A673 (cell line): ENCODE data around the gene IRX4. TPM values are rescaled to one million over a fixed set of nuclear protein-coding genes. Genes with fewer than 3 reads are reported as not detected.

Experiments used
- BruUV-seq: library from RNA; stranded (reverse); fragments of 400-500 nt; replicated peaks from 2 replicates; lab custom pipeline; 2021; lab: Mats Ljungman, UMichigan
- CTCF ChIA-PET: fragments of 300-600 bp; sonication (Branson Sonifier 250); formaldehyde crosslinking; loops from one replicate; lab custom pipeline; 2022; ENCODE audit warnings: antibody characterized with exemption; lab: Charles Lee
- POLR2A ChIA-PET: fragments of 300-600 bp; sonication (Branson Sonifier 250); formaldehyde crosslinking; loops from one replicate; lab custom pipeline; 2022; ENCODE audit warnings: antibody characterized with exemption; ENCODE audit not compliant: low non-redundant PET; lab: Charles Lee
- DNase-seq: peaks from one replicate; pipeline ENCODE4 v3.0.0-alpha.2; 2015; ENCODE audit warnings: low spot score
- H3K27ac ChIP-seq: fragments of 200-600 bp; sonication (generic); 2 replicates; pipeline ENCODE4 v1.5.1; 2016; ENCODE audit warnings: mixed run types, low read depth, mild to moderate bottlenecking, mixed read lengths, antibody characterized with exemption, low read length; ENCODE audit not compliant: poor library complexity, severe bottlenecking
- H3K27me3 ChIP-seq: fragments of 200-600 bp; sonication (generic); replicated peaks from 2 replicates; pipeline ENCODE4 v1.6.1; 2017; ENCODE audit warnings: mixed run types, low read depth, mild to moderate bottlenecking, mixed read lengths, antibody characterized with exemption, low read length; ENCODE audit not compliant: insufficient read depth, poor library complexity
- H3K36me3 ChIP-seq: fragments of 200-600 bp; sonication (generic); 2 replicates; pipeline ENCODE4 v1.6.1; 2016; ENCODE audit warnings: mixed run types, mild to moderate bottlenecking, mixed read lengths, antibody characterized with exemption, low read length; ENCODE audit not compliant: insufficient read depth, poor library complexity, severe bottlenecking
- H3K4me1 ChIP-seq: fragments of 200-600 bp; sonication (generic); 2 replicates; pipeline ENCODE4 v1.6.1; 2017; ENCODE audit warnings: mixed run types, mild to moderate bottlenecking, mixed read lengths, antibody characterized with exemption, low read length; ENCODE audit not compliant: insufficient read depth, poor library complexity, severe bottlenecking
- H3K4me3 ChIP-seq: fragments of 200-600 bp; sonication (generic); 2 replicates; pipeline ENCODE4 v1.5.1; 2016; ENCODE audit warnings: low read depth, mixed run types, mild to moderate bottlenecking, mixed read lengths, low read length; ENCODE audit not compliant: poor library complexity, severe bottlenecking
- H3K9me3 ChIP-seq: fragments of 200-600 bp; sonication (generic); 2 replicates; pipeline ENCODE4 v1.6.1; 2016; ENCODE audit warnings: mixed run types, low read depth, mild to moderate bottlenecking, mixed read lengths, antibody characterized with exemption, low read length; ENCODE audit not compliant: poor library complexity, severe bottlenecking
- CTCF ChIP-seq: fragments of 300-800, 200-600 bp; sonication (generic); conservative IDR thresholded peaks from 2 replicates; pipeline ENCODE4 v1.5.1; 2017; ENCODE audit warnings: low read depth, mild to moderate bottlenecking, antibody characterized with exemption, low read length, moderate library complexity, mixed read lengths
- EZH2 ChIP-seq: fragments of 200-600 bp; sonication (generic); IDR thresholded peaks from 2 replicates; pipeline ENCODE4 v1.6.1; 2017; ENCODE audit warnings: borderline replicate concordance, low read depth, mild to moderate bottlenecking, mixed read lengths, antibody characterized with exemption, low read length; ENCODE audit not compliant: poor library complexity, severe bottlenecking
- intact Hi-C: fragments of 100-400 bp; cut with micrococcal nuclease; formaldehyde crosslinking; loops from one replicate; pipeline ENCODE4 v1.10.0; 2022; ENCODE audit not compliant: unreplicated experiment
- total RNA-seq: library from RNA; stranded (reverse); gene quantifications from 2 replicates; pipeline ENCODE4 v1.2.3, GENCODE V29; 2021

Gene IRX4
- total RNA-seq, 1 experiment from 2014 or later: not detected

DNA sequence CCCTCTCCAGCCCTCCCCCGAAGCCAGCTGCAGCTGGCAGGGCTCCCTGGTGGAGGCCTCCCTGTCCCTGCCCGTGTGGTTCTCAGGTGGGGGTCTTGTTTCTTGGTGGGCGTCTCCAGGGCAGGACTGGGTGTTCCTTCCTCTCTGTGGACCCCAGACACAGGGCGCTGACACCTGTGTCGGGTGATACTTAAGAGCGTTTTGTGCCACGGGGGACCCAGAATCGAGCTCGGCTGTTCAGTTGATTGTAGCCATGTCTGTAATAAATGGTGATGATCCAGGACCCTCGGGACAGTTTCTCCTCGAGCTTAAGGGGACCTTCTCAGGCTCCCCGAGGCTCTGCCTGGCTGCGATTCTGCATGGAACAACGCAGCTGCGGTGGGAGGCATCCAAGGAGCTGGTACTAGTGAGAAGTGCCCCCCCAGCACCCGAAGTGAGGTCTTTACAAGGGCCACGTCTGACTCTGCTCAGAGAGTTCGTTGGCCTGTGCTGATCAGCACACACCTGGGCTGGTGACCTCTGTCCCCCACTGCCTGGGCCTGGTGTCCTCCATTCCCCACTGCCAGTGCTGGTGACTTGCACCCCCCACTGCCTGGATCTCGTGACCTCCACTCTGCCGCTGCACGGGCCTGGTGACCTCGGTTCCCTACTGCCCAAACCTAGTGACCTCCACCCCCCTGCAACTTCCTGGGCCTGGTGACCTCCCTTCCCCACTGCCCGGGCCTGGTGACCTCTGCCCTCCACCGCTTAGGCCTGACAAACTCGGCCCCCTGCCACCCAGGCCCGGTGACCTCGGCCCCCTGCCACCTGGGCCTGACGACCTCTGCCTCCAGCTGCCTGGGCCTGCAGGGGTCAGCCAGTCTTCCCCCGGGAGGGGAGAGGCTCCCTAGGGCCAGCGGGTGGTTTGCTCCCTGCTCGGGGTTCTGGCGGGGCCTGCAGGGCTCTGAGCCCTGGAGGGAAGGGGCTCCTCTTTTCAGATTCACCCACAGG lies 45.5 kb downstream of the IRX4 start:
- intact Hi-C loops: no loop called here
- no peaks in the 10 kb centered on the region for H3K4me1 ChIP-seq
- DNase-seq: no peak
- peaks cover 5% of the 10 kb centered on the region for H3K27me3 ChIP-seq
- TF ChIP-seq EZH2: no peak
- no peak for TF ChIP-seq CTCF
- CTCF ChIA-PET: no interaction called here
- no peak overlapping the region for H3K4me3 ChIP-seq
- H3K36me3 ChIP-seq: no peaks in the 10 kb centered on the region
- H3K27ac ChIP-seq: no peak overlapping the region
- no TSS peak for BruUV-seq
- POLR2A ChIA-PET: no interaction called here
- H3K9me3 ChIP-seq: no peaks in the 10 kb centered on the region

GRCh38 chr5:1836176-1836890 lies 46.4 kb downstream of the IRX4 start:
- Histone ChIP-seq H3K27ac (no peak overlapping the region), H3K9me3 (no peaks in the 10 kb centered on the region), H3K27me3 (peaks cover 5% of the 10 kb centered on the region), H3K4me1 (no peaks in the 10 kb centered on the region), H3K4me3 (no peak overlapping the region), H3K36me3 (no peaks in the 10 kb centered on the region)
- intact Hi-C loops: no loop called here
- no TSS peak for BruUV-seq
- ChIA-PET CTCF (no interaction called here), POLR2A (interaction anchor here (0.6 kb wide), 1 partner anchor 426 kb away, joined by 3 read pairs; no protein-coding TSS in a partner anchor)
- DNase-seq: no peak
- no peak for TF ChIP-seq EZH2
- no peak for TF ChIP-seq CTCF

DNA sequence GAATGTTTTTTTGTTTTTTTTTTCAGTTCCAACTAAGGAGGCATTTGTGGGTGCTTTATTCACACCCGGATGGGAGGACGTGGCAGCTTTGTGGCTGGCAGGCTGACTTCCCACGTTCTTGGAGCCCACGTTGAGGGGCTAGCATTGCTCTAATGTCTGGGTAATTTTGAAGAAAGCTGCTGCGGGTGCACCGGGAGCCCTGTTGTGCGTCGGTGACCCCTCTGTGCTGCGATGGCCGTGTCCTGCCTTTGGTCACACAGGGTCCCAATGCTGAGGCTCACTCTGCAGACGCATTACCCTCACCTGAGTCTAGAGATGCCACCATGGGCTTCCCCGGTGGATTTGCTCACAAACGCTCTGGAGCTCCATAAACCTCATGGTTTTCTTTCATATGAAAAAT lies 47.3 kb downstream of the IRX4 start:
- CTCF ChIA-PET: no interaction called here
- intact Hi-C loops: no loop called here

More for the DNA sequence above, 47.3 kb downstream of the IRX4 start:
- no peaks in the 10 kb centered on the region for H3K4me1 ChIP-seq
- H3K9me3 ChIP-seq: no peaks in the 10 kb centered on the region
- peaks cover 5% of the 10 kb centered on the region for H3K27me3 ChIP-seq
- H3K4me3 ChIP-seq: no peak overlapping the region
- POLR2A ChIA-PET: no interaction called here
- no peak for DNase-seq
- no TSS peak for BruUV-seq
- no peaks in the 10 kb centered on the region for H3K36me3 ChIP-seq
- TF ChIP-seq EZH2 (no peak), CTCF (no peak)
- H3K27ac ChIP-seq: no peak overlapping the region
